ENCODE results near the gene SBF1. TPM values are rescaled to one million over a fixed set of nuclear protein-coding genes. Genes with fewer than 3 reads are reported as not detected.

SBF1 gene
- total RNA-seq, 1 donor from 2014 or later: 96.5 TPM

DNA sequence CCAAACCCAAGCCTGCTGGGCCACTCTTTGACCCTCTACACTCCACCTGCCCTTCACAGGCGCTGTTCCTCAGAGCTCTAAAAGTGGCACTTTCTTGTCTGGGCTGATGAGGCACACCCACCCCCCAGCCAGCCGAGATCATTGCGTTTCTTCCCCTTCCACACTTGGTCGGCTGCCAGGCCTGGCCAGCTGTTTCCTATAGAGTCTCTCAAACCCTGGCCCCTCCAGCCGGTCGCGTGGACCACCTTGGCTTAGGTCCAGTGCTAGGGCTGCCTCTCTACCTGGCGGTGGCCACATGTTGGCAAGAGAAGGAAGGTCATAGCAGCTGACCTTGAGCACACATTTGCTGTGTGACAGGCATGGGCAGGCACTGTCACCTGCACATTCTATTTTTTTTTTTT, 71.1 kb downstream of the SBF1 start:
- H3K4me3 Mint-ChIP-seq (ENCODE audit: low read depth): no peak overlapping the region
- H3K36me3 Mint-ChIP-seq (ENCODE audit: insufficient read depth): peaks cover 25% of the 10 kb centered on the region
- no peak overlapping the region for H3K27ac Mint-ChIP-seq

DNA sequence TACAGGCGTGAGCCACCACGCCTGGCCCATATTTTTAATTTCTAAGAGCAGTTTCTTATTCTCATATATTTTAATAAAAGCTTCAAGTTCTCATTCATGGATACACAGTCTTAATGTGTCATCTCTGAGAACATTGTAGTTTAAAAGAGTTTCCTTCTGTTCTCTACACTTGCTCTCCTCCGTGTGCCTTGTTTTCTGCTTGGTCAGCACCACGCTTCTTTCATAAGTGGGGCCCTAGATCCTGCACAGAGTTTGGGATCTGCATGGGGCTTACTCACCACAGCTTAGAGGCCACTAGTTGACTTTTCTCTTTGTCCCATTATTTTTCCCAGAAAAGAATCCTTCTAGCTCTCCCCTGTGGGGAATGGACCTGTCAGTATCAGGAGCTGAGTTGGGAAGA, 72.9 kb downstream of the SBF1 start:
- H3K36me3 Mint-ChIP-seq (ENCODE audit: insufficient read depth): peaks cover 22% of the 10 kb centered on the region
- peaks cover 19% of the 10 kb centered on the region for H3K4me1 Mint-ChIP-seq (ENCODE audit: low read depth)
- no peak overlapping the region for H3K4me3 Mint-ChIP-seq (ENCODE audit: low read depth)
- H3K27me3 Mint-ChIP-seq: no peaks in the 10 kb centered on the region
- no peak for DNase-seq (ENCODE audit: low spot score, unreplicated experiment)
- no peak overlapping the region for H3K27ac Mint-ChIP-seq
- no peaks in the 10 kb centered on the region for H3K9me3 Mint-ChIP-seq (ENCODE audit: low read depth)
- TF ChIP-seq, protein P1, sequence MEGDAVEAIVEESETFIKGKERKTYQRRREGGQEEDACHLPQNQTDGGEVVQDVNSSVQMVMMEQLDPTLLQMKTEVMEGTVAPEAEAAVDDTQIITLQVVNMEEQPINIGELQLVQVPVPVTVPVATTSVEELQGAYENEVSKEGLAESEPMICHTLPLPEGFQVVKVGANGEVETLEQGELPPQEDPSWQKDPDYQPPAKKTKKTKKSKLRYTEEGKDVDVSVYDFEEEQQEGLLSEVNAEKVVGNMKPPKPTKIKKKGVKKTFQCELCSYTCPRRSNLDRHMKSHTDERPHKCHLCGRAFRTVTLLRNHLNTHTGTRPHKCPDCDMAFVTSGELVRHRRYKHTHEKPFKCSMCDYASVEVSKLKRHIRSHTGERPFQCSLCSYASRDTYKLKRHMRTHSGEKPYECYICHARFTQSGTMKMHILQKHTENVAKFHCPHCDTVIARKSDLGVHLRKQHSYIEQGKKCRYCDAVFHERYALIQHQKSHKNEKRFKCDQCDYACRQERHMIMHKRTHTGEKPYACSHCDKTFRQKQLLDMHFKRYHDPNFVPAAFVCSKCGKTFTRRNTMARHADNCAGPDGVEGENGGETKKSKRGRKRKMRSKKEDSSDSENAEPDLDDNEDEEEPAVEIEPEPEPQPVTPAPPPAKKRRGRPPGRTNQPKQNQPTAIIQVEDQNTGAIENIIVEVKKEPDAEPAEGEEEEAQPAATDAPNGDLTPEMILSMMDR (IDR thresholded peaks at IDR 0.05; ENCODE audit: unreplicated experiment): no peak

More for the DNA sequence above, 71.1 kb downstream of the SBF1 start:
- TF ChIP-seq, protein P1 (IDR thresholded peaks at IDR 0.05; ENCODE audit: unreplicated experiment): no peak
- Mint-ChIP-seq H3K9me3 (ENCODE audit: low read depth) (no peaks in the 10 kb centered on the region), H3K27me3 (no peaks in the 10 kb centered on the region), H3K4me1 (ENCODE audit: low read depth) (peaks cover 12% of the 10 kb centered on the region)
- no peak for DNase-seq (ENCODE audit: low spot score, unreplicated experiment)

DNA sequence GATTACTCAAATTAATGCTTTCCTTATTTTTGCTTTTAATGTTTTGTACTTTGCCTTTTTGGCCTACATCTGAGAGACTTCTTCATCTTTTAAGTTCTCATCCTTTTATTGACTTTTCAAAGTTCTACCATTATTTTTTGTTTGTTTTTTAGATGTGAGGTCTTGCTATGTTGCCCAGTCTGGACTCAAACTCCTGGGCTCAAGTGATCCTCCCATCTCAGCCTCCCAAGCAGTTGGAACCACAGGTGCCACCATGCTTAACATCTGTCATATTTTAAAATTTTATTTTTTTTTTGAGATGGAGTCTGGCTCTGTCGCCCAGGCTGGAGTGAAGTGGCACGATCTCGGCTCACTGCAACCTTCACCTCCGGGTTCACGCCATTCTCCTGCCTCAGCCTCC, 73.9 kb downstream of the SBF1 start:
- Mint-ChIP-seq H3K9me3 (ENCODE audit: low read depth) (no peaks in the 10 kb centered on the region), H3K36me3 (ENCODE audit: insufficient read depth) (peaks cover 25% of the 10 kb centered on the region), H3K27me3 (no peaks in the 10 kb centered on the region), H3K27ac (no peak overlapping the region), H3K4me1 (ENCODE audit: low read depth) (peaks cover 25% of the 10 kb centered on the region), H3K4me3 (ENCODE audit: low read depth) (no peak overlapping the region)
- no peak for DNase-seq (ENCODE audit: low spot score, unreplicated experiment)
- TF ChIP-seq, protein P1 (IDR thresholded peaks at IDR 0.05; ENCODE audit: unreplicated experiment): no peak

DNA sequence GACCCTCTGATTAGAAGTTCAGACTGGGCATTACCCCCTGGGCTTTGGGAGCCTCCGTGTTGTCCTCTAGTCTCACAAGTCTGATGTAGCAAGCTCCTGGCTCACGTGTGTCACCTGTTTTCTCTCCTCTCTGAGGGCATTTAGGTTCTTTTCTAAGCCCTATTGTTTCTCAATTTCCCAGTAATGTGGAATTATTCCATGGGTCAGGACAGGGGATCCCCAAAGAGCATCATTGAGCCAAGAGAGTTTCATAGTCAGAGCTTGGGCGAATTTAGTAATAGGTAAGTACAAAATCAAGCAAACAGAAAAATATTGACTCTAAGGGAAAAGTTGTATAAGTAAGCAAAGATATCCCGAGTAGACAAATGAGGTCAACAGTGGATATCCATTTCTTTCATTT, 74.4 kb downstream of the SBF1 start:
- H3K27ac Mint-ChIP-seq: peak overlapping the region; percentile 58
- no peaks in the 10 kb centered on the region for H3K27me3 Mint-ChIP-seq
- no peak for DNase-seq (ENCODE audit: low spot score, unreplicated experiment)
- no peaks in the 10 kb centered on the region for H3K9me3 Mint-ChIP-seq (ENCODE audit: low read depth)
- TF ChIP-seq, protein P1 (IDR thresholded peaks at IDR 0.05; ENCODE audit: unreplicated experiment): no peak
- peaks cover 25% of the 10 kb centered on the region for H3K36me3 Mint-ChIP-seq (ENCODE audit: insufficient read depth)
- peaks cover 25% of the 10 kb centered on the region for H3K4me1 Mint-ChIP-seq (ENCODE audit: low read depth)
- no peak overlapping the region for H3K4me3 Mint-ChIP-seq (ENCODE audit: low read depth)

DNA sequence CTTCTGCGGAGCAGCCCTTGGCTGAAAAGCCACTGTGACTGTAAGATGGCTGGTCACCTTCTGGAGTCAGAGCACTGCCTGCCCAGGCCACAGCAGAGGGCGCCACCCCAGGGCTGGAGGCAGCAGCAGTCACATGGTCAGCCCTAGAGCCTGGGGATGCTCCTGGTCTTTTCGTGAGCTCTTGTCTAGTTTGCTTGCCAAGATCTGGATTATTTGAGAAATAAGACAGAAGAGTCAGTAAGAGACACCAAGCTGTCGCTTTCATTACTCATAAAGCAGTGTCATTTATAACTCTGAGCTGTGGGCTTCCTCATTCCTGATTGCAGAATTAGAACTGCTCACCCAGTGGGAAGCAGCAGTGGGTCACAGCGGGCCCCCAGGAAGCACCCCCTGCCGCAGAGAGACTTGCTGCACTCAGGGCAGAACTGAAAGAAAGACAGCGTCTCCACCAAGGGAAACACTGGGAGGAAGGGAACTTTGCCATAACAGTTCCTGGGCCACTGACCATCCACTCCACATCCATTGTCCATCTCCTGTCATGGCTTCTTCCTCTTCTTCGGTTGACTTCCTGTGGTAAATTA, 75.0 kb downstream of the SBF1 start:
- TF ChIP-seq, protein P1 (IDR thresholded peaks at IDR 0.05; ENCODE audit: unreplicated experiment): peak; percentile 48
- no peak overlapping the region for H3K4me3 Mint-ChIP-seq (ENCODE audit: low read depth)
- no peak for DNase-seq (ENCODE audit: low spot score, unreplicated experiment)
- H3K9me3 Mint-ChIP-seq (ENCODE audit: low read depth): no peaks in the 10 kb centered on the region
- H3K27me3 Mint-ChIP-seq: no peaks in the 10 kb centered on the region
- H3K36me3 Mint-ChIP-seq (ENCODE audit: insufficient read depth): peaks cover 30% of the 10 kb centered on the region
- no peak overlapping the region for H3K27ac Mint-ChIP-seq
- H3K4me1 Mint-ChIP-seq (ENCODE audit: low read depth): peaks cover 29% of the 10 kb centered on the region

Measured in progenitor cell of endocrine pancreas (in vitro differentiated cells).